ENCODE measurements around the gene CYP8B1.

- no peak for TF ChIP-seq REST (IDR thresholded peaks at IDR 0.05; ENCODE audit: low read depth)
- no peak for TF ChIP-seq POLR2A (IDR thresholded peaks at IDR 0.05; ENCODE audit: borderline replicate concordance, extremely low read depth, insufficient read depth, insufficient read length)
Measured at GRCh38 chr3:42911551-42911950, 35.9 kb upstream of the CYP8B1 start.

Measured in HCT116 (cell line).